Fibroblast of lung (primary cell): ENCODE data around the gene HTT. TPM values are rescaled to one million over a fixed set of nuclear protein-coding genes. Genes with fewer than 3 reads are reported as not detected.
A peak's percentile ranks its signal among the peaks of the same experiment; 100 is the strongest.

Experiments used
- DNase-seq, 2 donors: peaks; one replicate each; pipeline versions ENCODE4 v3.0.0 to v3.0.0-alpha.2; 2010; ENCODE audit warnings: low read depth in 2 of 2
- H2AFZ ChIP-seq: 2 replicates; pipeline ENCODE4 v1.5.1; 2012; ENCODE audit warnings: low read length, control low read depth, inconsistent platforms
- H3K27ac ChIP-seq: 2 replicates; pipeline ENCODE4 v1.5.1; 2011; ENCODE audit warnings: low read length, control low read depth; ENCODE audit not compliant: insufficient read depth
- H3K27me3 ChIP-seq: 2 replicates; pipeline ENCODE4 v1.5.1; 2011; ENCODE audit warnings: mild to moderate bottlenecking, low read length; ENCODE audit not compliant: control insufficient read depth, insufficient read depth
- H3K36me3 ChIP-seq: 2 replicates; pipeline ENCODE4 v1.5.1; 2011; ENCODE audit warnings: low read length; ENCODE audit not compliant: control insufficient read depth, insufficient read depth
- H3K4me1 ChIP-seq: 2 replicates; pipeline ENCODE4 v1.5.1; 2011; ENCODE audit warnings: low read length; ENCODE audit not compliant: control insufficient read depth, insufficient read depth; ENCODE audit errors: extremely low read depth
- H3K4me2 ChIP-seq: 2 replicates; pipeline ENCODE4 v1.5.1; 2011; ENCODE audit warnings: low read length, control low read depth; ENCODE audit not compliant: insufficient read depth; ENCODE audit errors: extremely low read depth
- H3K4me3 ChIP-seq, 4 experiments: fragments of 200-600 bp in 1 of 4; sonication (generic) in 1 of 4; replicated peaks in 1 of 4; 2 replicates each; pipeline ENCODE4 v1.5.1; 2011 to 2016; ENCODE audit warnings: low read length in 4 of 4, low read depth in 3 of 4, mild to moderate bottlenecking in 3 of 4, control low read depth in 2 of 4, inconsistent platforms in 1 of 4, mixed read lengths in 1 of 4; ENCODE audit not compliant: insufficient read depth in 1 of 4; ENCODE audit errors: control extremely low read depth in 1 of 4
- H3K79me2 ChIP-seq: 2 replicates; pipeline ENCODE4 v1.5.1; 2012; ENCODE audit warnings: mild to moderate bottlenecking, low read length, inconsistent platforms; ENCODE audit not compliant: control insufficient read depth, insufficient read depth
- H3K9ac ChIP-seq: 2 replicates; pipeline ENCODE4 v1.5.1; 2011; ENCODE audit warnings: mild to moderate bottlenecking, low read length, control low read depth; ENCODE audit not compliant: insufficient read depth
- H3K9me3 ChIP-seq: 2 replicates; pipeline ENCODE4 v1.5.1; 2012; ENCODE audit warnings: low read depth, low read length; ENCODE audit not compliant: control insufficient read depth, insufficient read depth
- H4K20me1 ChIP-seq: 2 replicates; pipeline ENCODE4 v1.5.1; 2011; ENCODE audit warnings: low read length; ENCODE audit not compliant: control insufficient read depth, insufficient read depth; ENCODE audit errors: extremely low read depth
- CTCF ChIP-seq, 2 donors: IDR thresholded peaks in 1 of 2; conservative IDR thresholded peaks in 1 of 2; 1 replicate in 1 of 2; 2 replicates in 1 of 2; pipeline ENCODE4 v1.5.1; 2011 to 2012; ENCODE audit warnings: low read length in 2 of 2, control low read depth in 1 of 2, inconsistent platforms in 1 of 2, low read depth in 1 of 2, mild to moderate bottlenecking in 1 of 2
- EZH2 ChIP-seq: IDR thresholded peaks from 2 replicates; pipeline ENCODE4 v1.5.1; 2012; ENCODE audit warnings: low read length, control low read depth, mild to moderate bottlenecking; ENCODE audit errors: missing control alignments
- polyA plus RNA-seq, 2 donors: library from polyadenylated mRNA; depleted of rRNA in 1 of 2; stranded (reverse) in 1 of 2; unstranded in 1 of 2; fragments of >200 nt; gene quantifications; 2 replicates each; pipeline ENCODE4 v1.2.1, GENCODE V29; 2011 to 2012; ENCODE audit warnings: missing spikeins in 1 of 2
- total RNA-seq: library from RNA; depleted of rRNA; stranded (reverse); fragments of >200 nt; gene quantifications from 2 replicates; pipeline ENCODE4 v1.2.1, GENCODE V29; 2014

The HTT gene
- total and polyA plus RNA-seq, 2 donors (not counting 1 experiment from before 2014, with no cell fraction given): 13.2 to 41.8 TPM

GRCh38 chr4:3128058-3128457 lies 53.6 kb downstream of the HTT start:
- H3K9ac ChIP-seq: no peak overlapping the region
- H3K36me3 ChIP-seq: peaks cover 18% of the 10 kb centered on the region
- H3K4me2 ChIP-seq: no peak overlapping the region
- H3K79me2 ChIP-seq: no peaks in the 10 kb centered on the region
- no peak for DNase-seq
- peaks cover 3% of the 10 kb centered on the region for H3K4me1 ChIP-seq
- no peaks in the 10 kb centered on the region for H4K20me1 ChIP-seq
- H3K27me3 ChIP-seq: no peaks in the 10 kb centered on the region
- H2AFZ ChIP-seq: no peak overlapping the region
- no peak overlapping the region for H3K27ac ChIP-seq
- H3K4me3 ChIP-seq: no peak overlapping the region
- no peak for TF ChIP-seq EZH2
- no peak for TF ChIP-seq CTCF (conservative IDR thresholded peaks at IDR 0.05 in 1 of 2, IDR thresholded peaks at IDR 0.05 in 1 of 2; ENCODE audit: low read depth in 1 of 2, low read length in 2 of 2)
- no peaks in the 10 kb centered on the region for H3K9me3 ChIP-seq

- no peak for TF ChIP-seq CTCF (conservative IDR thresholded peaks at IDR 0.05 in 1 of 2, IDR thresholded peaks at IDR 0.05 in 1 of 2; ENCODE audit: low read depth in 1 of 2, low read length in 2 of 2)
- TF ChIP-seq EZH2: no peak
- no peak overlapping the region for H2AFZ ChIP-seq
- H3K4me3 ChIP-seq: no peak overlapping the region
- DNase-seq: peak in 1 of 2 donors; percentile 39
- H3K4me2 ChIP-seq: no peak overlapping the region
- H3K27me3 ChIP-seq: no peaks in the 10 kb centered on the region
- H3K79me2 ChIP-seq: no peaks in the 10 kb centered on the region
- H3K4me1 ChIP-seq: no peaks in the 10 kb centered on the region
- H3K36me3 ChIP-seq: peaks cover 18% of the 10 kb centered on the region
- H4K20me1 ChIP-seq: no peaks in the 10 kb centered on the region
- H3K27ac ChIP-seq: no peak overlapping the region
- no peaks in the 10 kb centered on the region for H3K9me3 ChIP-seq
- H3K9ac ChIP-seq: no peak overlapping the region
Measured at GRCh38 chr4:3128976-3129375, 54.5 kb downstream of the HTT start.

GRCh38 chr4:3130201-3130600 lies 55.7 kb downstream of the HTT start:
- DNase-seq: no peak
- Histone ChIP-seq H3K36me3 (peaks cover 19% of the 10 kb centered on the region), H3K79me2 (no peaks in the 10 kb centered on the region)

More at GRCh38 chr4:3130201-3130600, 55.7 kb downstream of the HTT start:
- no peaks in the 10 kb centered on the region for H3K9me3 ChIP-seq
- H2AFZ ChIP-seq: no peak overlapping the region
- no peak overlapping the region for H3K4me2 ChIP-seq
- H3K4me3 ChIP-seq: no peak overlapping the region
- H3K27ac ChIP-seq: no peak overlapping the region
- H3K9ac ChIP-seq: no peak overlapping the region
- TF ChIP-seq CTCF (conservative IDR thresholded peaks at IDR 0.05 in 1 of 2, IDR thresholded peaks at IDR 0.05 in 1 of 2; ENCODE audit: low read depth in 1 of 2, low read length in 2 of 2) (no peak), EZH2 (no peak)
- no peaks in the 10 kb centered on the region for H3K27me3 ChIP-seq
- H4K20me1 ChIP-seq: no peaks in the 10 kb centered on the region
- no peaks in the 10 kb centered on the region for H3K4me1 ChIP-seq
